GM12864 (cell line): ENCODE measurements around the gene COL9A3.

Experiments used
- DNase-seq: peaks from one replicate; pipeline ENCODE4 v3.0.0-alpha.2; 2011; ENCODE audit warnings: low read depth
- H3K4me3 ChIP-seq: 2 replicates; pipeline ENCODE4 v1.5.1; 2011; ENCODE audit warnings: mild to moderate bottlenecking, low read depth, low read length, control low read depth
- TF ChIP-seq, protein P1 (sequence below): IDR thresholded peaks from 2 replicates; pipeline ENCODE4 v1.5.1; 2011; ENCODE audit warnings: low read depth, mild to moderate bottlenecking, moderate library complexity, low read length, control low read depth, inconsistent platforms; ENCODE audit errors: missing control alignments

COL9A3 gene

DNA sequence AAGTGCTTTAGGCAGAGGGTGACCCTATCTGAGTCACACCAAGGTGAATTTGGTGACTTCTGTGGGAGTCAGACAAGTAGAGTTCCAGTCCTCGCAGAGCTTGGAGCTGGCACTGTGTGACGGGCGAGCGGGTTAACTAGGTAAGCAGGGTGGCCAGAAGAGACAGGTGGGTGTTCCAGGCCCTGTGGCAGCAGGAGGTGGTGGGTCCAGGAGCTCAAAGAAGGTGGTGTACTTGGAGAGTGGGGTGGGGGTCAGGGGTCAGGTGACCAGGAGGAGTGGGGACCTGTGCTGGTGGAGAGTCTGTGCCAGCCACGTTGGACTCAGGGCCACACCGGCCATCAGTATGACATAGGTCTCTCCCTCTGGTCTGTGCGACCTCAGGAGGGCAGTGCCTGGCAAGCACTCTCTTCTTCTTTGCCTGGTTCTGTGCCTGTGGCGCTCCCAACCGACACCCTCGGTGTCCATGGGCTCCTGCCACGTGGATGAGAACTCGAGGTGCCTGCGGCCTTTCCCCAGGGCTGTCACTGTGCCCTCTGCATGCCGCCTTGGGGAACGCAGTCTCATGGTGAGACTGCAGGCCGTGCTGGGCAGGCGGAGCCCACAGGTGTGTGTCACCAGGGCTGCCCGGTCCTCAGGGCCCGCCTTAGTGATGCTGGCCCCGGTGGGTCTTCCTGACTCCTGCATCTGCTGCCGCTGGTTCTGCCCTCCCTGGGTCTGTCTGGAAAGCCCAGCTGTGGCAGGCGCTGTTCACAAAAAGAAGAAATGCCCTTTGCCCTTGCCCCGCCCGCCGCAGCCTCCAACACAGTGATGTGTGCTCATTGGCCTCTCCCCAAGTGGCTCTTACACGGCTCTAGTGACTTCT is 18.9 kb upstream of the COL9A3 start:
- DNase-seq, result no peak
- TF ChIP-seq, protein P1, sequence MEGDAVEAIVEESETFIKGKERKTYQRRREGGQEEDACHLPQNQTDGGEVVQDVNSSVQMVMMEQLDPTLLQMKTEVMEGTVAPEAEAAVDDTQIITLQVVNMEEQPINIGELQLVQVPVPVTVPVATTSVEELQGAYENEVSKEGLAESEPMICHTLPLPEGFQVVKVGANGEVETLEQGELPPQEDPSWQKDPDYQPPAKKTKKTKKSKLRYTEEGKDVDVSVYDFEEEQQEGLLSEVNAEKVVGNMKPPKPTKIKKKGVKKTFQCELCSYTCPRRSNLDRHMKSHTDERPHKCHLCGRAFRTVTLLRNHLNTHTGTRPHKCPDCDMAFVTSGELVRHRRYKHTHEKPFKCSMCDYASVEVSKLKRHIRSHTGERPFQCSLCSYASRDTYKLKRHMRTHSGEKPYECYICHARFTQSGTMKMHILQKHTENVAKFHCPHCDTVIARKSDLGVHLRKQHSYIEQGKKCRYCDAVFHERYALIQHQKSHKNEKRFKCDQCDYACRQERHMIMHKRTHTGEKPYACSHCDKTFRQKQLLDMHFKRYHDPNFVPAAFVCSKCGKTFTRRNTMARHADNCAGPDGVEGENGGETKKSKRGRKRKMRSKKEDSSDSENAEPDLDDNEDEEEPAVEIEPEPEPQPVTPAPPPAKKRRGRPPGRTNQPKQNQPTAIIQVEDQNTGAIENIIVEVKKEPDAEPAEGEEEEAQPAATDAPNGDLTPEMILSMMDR, result no peak
- no peak overlapping the region for H3K4me3 ChIP-seq

DNA sequence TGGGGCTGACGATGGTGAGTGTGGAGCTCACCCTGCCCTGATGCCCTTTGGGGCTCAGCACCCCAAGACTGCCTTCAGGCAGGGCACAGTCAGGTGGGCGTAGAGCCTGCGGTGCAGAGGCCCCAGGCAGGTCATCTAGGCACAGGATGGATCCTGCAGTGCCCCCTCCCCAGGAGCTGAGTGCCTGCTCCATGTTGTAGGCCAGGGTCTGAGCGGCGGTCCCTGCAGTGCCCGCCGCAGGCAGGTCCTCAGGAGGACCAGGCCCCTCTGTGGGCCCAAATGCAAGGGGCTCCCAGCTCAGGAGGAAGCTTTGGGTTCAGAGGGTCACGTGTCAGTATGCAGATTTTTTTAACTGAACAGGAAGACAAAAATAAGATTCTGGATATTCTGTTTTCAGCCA is 17.8 kb upstream of the COL9A3 start:
- no peak overlapping the region for H3K4me3 ChIP-seq
- TF ChIP-seq, protein P1, result no peak
- DNase-seq, result no peak

DNA sequence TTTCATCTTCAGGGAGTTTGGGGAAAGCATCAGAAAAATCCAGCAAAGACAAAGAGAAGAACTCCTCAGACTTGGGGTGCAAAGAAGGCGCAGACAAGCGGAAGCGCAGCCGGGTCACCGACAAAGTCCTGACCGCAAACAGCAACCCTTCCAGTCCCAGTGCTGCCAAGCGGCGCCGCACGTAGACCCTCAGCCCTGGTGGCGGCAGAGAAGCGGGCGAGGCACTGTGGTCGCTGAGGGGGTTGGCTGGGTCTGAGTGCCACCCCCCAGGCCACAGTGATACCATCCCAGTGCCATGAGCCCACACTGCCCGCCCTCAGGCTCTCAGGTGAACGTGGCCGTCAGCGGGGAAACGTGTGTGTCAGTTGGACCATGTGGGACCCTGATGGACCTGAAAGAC is 17.4 kb upstream of the COL9A3 start:
- DNase-seq, result no peak
- no peak overlapping the region for H3K4me3 ChIP-seq

DNA sequence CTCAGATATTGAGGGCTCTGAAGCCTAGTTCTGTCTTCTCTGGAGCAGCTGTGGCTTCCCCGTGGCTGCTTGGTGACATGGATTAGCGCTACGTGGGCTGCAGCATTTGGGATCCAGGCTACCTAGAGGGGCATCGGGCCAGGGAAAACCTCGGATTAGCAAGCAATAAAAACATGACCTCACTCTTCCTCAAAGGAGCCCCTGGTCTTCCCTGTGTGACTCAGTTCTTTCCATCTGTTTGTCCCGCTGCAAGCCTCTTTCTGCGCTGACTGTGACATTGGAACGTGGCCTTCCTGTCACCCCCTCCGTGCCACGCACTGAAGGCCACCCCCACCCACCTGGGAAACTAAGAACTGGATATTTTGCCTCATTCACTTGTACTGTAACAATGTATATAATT is 17.0 kb upstream of the COL9A3 start:
- no peak overlapping the region for H3K4me3 ChIP-seq
- DNase-seq, result no peak
- TF ChIP-seq, protein P1, result no peak

More for the DNA sequence above, 17.4 kb upstream of the COL9A3 start:
- TF ChIP-seq, protein P1, result no peak

DNA sequence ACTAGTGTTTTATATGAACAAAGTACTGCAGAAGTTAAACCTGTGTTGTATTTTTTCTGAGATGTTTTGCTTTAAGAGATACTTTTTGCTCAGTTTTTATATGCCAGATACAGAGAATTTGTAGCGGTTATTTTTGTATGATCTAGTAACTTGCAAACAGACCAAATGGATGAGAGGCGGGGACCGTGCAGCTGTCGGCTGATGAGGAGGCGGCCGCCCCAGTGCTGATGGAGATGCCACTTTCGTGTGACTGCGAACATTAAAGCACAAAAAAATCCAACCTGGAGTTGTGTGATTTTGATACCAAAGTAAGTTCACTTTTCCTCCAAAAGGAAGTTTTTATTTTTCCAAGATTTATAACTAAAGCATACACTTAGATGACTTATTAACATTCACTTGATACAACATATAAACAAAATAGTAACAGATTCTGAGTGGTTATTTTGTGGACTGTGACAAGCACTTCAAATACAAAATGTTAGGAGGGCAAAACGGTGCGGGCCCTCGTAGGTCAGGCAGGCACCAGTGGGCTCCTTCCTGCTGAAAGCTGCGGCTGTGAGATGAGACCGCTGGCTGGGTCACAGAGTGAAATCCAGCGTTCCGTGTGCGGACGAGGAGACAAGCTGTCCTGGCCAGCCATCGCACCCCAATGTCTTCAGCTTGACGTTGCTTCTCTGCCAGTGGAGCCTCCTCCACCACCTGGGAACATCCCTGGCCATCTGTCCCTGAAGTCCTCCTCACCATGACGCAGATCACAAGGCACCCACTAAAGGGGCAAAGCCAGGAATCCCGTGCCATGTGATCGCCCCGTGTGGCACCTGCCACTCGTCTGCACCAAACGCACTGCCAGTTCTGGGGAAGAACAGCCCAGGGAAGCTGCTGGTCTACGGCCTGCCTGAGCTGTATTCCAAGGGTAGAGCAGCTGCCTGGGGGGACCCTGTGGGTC is 16.3 kb upstream of the COL9A3 start:
- no peak for DNase-seq
- H3K4me3 ChIP-seq, result no peak overlapping the region
- TF ChIP-seq, protein P1, result no peak

DNA sequence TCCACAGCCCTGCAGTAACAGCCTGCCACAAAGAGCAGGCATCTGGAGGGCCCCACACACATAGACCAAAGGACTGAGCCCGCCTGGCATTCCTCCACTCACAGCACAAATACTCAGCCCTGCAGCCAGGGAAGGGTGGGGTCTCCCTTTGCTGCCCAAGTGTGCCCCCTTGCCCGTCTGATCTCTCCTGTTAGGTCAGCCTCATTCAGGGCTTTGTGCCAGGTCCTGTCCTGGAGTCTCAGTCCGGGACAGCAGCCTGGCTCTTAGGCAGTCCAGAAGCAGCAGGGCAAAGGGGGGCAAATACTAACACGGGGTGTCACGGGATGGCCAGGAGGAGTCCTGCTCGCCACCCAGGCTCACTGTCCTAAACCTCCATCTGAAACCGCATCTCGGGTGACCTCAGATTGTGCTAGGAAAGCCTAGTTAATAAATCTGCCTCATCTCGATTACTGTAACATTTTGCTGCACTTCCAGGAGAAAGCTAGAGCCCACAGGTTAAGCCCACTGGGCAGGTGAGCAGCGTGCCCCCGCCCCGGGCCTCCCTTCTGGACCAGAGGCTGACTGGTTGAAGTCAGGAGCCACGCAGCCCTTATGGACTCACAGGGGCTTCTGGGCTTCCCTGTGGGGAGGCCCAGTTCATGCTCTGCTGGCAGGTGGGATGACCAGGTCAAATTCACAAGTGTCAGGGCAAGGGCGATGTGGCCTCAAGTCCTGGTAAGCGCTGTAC is 15.4 kb upstream of the COL9A3 start:
- no peak overlapping the region for H3K4me3 ChIP-seq

More for the DNA sequence above, 15.4 kb upstream of the COL9A3 start:
- DNase-seq, result no peak
- TF ChIP-seq, protein P1, result no peak
